VCaP (cell line): Measurements from ENCODE around the gene NFIB.

Experiments used
- H3K27ac ChIP-seq: fragments of 450-650 bp; 2 replicates; pipeline ENCODE4 v1.5.1; 2017
- TF ChIP-seq, protein P1 (sequence below): fragments of 450-650 bp; conservative IDR thresholded peaks from 2 replicates; pipeline ENCODE4 v1.5.1; 2017; ENCODE audit warnings: mild to moderate bottlenecking, moderate library complexity

Gene NFIB

DNA sequence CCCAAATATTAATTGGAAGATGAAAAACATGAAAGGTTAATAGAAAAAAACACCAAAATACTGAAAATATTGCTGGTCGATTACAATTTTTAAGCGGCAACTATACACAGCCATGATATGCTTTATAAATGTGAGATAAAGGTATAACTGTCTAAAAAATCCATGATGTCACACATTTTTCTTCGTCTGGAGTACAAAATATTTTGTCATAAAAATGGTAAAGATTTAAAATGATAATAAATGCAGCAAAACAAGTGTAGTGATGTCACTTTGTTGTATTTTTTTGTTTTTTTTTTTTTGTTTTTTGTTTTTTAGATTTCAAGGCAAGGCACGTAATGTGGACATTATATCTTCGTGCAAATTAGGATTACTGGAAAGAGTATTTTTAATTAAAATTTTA, 227.4 kb downstream of the NFIB start:
- TF ChIP-seq, protein P1, sequence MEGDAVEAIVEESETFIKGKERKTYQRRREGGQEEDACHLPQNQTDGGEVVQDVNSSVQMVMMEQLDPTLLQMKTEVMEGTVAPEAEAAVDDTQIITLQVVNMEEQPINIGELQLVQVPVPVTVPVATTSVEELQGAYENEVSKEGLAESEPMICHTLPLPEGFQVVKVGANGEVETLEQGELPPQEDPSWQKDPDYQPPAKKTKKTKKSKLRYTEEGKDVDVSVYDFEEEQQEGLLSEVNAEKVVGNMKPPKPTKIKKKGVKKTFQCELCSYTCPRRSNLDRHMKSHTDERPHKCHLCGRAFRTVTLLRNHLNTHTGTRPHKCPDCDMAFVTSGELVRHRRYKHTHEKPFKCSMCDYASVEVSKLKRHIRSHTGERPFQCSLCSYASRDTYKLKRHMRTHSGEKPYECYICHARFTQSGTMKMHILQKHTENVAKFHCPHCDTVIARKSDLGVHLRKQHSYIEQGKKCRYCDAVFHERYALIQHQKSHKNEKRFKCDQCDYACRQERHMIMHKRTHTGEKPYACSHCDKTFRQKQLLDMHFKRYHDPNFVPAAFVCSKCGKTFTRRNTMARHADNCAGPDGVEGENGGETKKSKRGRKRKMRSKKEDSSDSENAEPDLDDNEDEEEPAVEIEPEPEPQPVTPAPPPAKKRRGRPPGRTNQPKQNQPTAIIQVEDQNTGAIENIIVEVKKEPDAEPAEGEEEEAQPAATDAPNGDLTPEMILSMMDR: no peak
- H3K27ac ChIP-seq: no peak overlapping the region

DNA sequence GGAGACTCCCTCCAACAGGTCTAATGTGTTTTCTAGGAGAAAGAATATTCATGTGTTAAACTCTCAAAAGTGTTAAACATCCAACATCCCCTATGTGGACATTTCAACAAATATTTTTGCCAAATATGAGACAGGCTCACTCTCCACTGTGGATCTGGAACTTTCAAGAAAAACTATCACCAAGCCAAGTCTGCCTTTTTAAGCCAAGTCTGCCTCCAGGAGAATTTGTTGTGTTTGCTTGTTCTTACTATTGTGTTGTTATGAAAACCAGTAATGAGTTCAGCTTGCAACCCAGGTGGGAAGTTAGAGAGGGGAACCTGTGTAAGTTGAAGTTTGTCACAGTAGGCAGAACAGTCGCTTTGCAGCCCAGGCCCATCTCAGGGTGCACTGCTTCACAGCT, 228.1 kb downstream of the NFIB start:
- TF ChIP-seq, protein P1: no peak
- H3K27ac ChIP-seq: no peak overlapping the region

DNA sequence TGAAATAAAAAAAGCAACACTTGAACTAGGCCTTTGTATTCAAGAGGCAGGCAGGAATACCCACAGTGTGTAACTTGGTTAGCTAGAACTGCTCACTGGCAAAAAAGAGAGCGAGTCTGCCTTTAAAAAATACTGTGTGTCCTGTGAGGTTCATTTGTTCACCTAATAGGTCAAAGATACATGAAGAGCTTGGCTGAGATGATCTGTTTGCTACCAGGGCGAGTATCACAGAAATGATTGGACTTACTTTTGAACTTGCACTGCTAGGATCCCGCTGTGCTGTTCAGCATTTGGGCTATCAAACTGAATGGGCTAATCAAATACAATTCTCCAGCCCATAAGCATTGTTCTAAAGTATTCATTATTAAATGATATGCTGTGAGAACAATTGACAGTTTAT, 229.1 kb downstream of the NFIB start:
- TF ChIP-seq, protein P1: no peak
- no peak overlapping the region for H3K27ac ChIP-seq

DNA sequence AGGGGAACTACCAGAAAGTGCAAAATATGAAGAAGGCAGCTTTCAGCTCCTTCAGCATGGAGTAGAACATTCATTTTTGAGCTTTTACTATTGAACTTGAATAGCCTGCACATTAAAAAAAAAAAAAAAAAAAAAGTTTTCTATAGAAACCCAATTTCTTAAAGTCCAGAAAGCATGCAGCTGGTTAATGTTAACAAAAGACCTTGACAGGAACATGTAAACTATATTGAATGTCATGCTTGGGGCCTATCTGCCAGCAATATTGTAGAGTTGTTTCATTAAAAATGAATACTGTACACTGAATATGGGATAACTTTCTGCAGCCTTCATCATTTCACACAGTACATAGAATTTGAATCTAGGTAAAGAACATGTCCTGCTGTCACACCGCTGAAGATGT, 230.6 kb downstream of the NFIB start:
- TF ChIP-seq, protein P1: no peak
- no peak overlapping the region for H3K27ac ChIP-seq

DNA sequence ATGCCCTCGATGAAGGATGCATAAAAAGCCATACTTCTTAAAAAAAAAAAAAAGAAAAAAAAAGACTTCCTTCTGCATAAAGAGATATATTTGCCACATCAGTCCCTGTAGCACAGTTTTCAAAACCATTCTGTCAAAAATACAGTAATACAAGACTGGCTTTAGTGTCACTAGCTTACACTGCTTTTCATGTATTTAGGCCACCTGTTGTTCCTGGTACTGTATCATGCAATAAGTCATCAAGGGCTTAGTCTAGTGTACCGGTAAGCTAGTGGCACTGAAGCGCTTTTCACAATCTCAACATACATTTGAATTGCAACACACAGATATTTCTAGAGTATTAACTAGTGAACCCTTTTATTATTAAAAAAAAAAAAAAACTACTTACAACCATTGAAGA, 231.2 kb downstream of the NFIB start:
- no peak overlapping the region for H3K27ac ChIP-seq
- TF ChIP-seq, protein P1: no peak

DNA sequence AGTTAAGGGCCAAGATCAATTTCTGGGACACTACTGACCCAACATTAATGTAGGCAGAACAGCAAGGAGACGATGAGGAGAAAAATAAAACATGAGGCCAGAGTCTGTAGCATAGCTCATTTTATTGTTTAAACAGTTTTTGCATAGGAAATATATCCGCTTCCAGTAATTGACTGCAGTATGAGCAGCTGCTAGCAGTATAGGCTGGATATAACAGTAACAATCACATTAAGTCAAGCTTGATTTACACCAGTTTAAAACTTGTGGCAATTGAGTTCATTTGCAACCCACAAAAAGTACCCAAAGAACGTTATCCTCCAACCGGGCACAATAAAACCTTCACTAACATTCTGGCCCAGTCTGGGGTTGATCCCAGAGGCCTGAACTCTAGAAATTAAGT, 232.2 kb downstream of the NFIB start:
- H3K27ac ChIP-seq: no peak overlapping the region
- TF ChIP-seq, protein P1: no peak

DNA sequence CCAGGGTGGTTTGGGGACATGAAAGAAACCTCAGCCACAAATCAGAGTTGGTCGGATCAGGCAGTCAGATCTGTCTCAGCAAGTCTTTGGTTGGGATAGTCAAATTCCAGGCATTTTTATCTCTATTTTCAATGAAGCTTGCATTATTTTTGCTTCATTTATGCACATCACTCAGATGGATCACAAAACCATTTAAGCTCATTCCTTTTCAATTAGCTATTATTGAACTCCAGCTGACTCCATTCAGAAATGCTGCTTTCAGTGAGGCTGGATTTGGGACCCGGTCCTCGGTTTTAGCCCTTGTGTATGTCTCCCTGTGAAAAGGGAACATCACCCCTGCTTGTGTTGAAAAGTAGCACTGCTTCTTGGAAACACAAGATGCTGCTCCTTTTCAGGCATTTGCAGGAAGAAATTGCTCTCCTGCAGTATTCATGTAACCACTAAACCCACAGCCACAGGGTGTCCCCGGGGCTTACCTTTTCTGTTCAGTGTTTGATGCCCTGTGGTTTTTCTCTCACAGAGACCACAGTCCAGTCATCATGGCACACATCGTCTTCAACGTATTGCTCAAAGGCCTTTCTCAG, 232.9 kb downstream of the NFIB start:
- H3K27ac ChIP-seq: no peak overlapping the region
- TF ChIP-seq, protein P1: 0 out of 2 replicates have a peak, but pooled peaks have one; percentile 13
